Measurements from ENCODE around the gene EMILIN2.

EMILIN2 gene

DNA sequence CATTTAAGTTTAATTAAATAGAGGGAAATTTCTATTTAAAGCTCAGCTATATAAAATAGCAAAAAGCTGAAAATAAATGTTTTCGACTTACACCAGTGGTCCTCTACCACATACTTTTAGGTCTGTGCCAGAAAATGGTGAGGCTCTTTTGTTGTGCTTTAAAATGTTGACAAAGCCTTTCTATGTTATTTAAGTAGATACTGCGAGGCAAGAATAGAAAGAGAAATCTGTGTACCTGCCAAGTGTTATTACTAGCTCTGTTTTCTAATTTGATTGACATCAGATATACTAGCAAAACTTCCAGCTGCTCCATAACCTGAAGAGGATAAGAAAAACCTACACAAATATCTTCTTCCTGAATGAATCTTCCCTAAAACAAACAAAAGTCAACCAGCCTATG is 112.5 kb downstream of the EMILIN2 start:
- DNase-seq, result no peak

GRCh38 chr18:2960983-2961696 is 114.3 kb downstream of the EMILIN2 start:
- DNase-seq, result no peak

DNA sequence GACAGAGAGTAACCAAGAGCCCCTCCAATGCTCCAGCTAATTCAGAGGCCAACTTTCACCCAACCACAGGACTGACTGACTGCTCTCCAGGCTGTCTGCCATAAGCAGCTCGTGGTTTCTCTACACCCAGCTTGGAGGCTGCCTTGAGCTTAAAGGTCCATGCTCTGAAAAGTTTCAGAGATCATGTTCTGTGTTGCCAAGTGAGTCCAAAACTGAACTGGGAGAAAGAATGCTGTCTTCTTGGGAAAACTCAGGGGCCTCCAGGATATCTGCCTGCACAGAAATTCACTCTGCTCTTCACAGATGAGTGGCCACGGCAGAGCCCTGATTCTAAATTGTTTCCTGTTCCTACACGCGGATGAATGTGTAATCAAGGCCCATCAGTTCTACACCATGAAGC is 115.0 kb downstream of the EMILIN2 start:
- no peak for DNase-seq

GRCh38 chr18:2963048-2963447 is 116.2 kb downstream of the EMILIN2 start:
- no peak for DNase-seq

GRCh38 chr18:2964361-2965010 is 117.7 kb downstream of the EMILIN2 start:
- DNase-seq, result no peak

Data from NCI-H524 (cell line).